Liver (tissue), 9 donors: Measurements from ENCODE around the gene TERC. TPM values are rescaled to one million over a fixed set of nuclear protein-coding genes. Genes with fewer than 3 reads are reported as not detected.

Source experiments
- DNase-seq: peaks from one replicate; pipeline ENCODE4 v3.0.0-alpha.2; 2017; ENCODE audit warnings: low spot score
- H3K27ac ChIP-seq, 2 donors: one replicate each; pipeline ENCODE4 v1.7.0; 2013; ENCODE audit warnings: inconsistent platforms in 2 of 2, low read length in 2 of 2, control low read depth in 1 of 2, low read depth in 1 of 2, mild to moderate bottlenecking in 1 of 2
- H3K27me3 ChIP-seq, 4 donors: one replicate each; pipeline versions ENCODE4 v1.6.1 to v1.7.0; 2013; ENCODE audit warnings: low read length in 3 of 4, inconsistent platforms in 1 of 4, mild to moderate bottlenecking in 1 of 4, moderate library complexity in 1 of 4; ENCODE audit not compliant: control insufficient read depth in 4 of 4, insufficient read depth in 4 of 4
- H3K36me3 ChIP-seq, 4 donors: one replicate each; pipeline versions ENCODE4 v1.6.1 to v1.7.0; 2013; ENCODE audit warnings: low read length in 3 of 4, mild to moderate bottlenecking in 3 of 4, low read depth in 1 of 4, moderate library complexity in 1 of 4; ENCODE audit not compliant: control insufficient read depth in 4 of 4, insufficient read depth in 3 of 4
- H3K4me1 ChIP-seq, 4 donors: one replicate each; pipeline versions ENCODE4 v1.6.1 to v1.7.0; 2013; ENCODE audit warnings: low read length in 3 of 4, mild to moderate bottlenecking in 3 of 4, moderate library complexity in 1 of 4; ENCODE audit not compliant: control insufficient read depth in 4 of 4, insufficient read depth in 4 of 4
- H3K4me3 ChIP-seq, 3 donors: one replicate each; pipeline versions ENCODE4 v1.6.1 to v1.7.0; 2013; ENCODE audit warnings: low read length in 3 of 3, control low read depth in 1 of 3, low read depth in 1 of 3, mild to moderate bottlenecking in 1 of 3
- H3K9ac ChIP-seq, 2 donors: one replicate each; pipeline ENCODE4 v1.7.0; 2013; ENCODE audit warnings: low read length in 2 of 2, mild to moderate bottlenecking in 2 of 2, moderate library complexity in 2 of 2, control low read depth in 1 of 2, low read depth in 1 of 2
- H3K9me3 ChIP-seq, 4 donors: one replicate each; pipeline versions ENCODE4 v1.6.1 to v1.7.0; 2013; ENCODE audit warnings: low read length in 3 of 4; ENCODE audit not compliant: control insufficient read depth in 4 of 4
- ATF3 ChIP-seq: IDR thresholded peaks from 2 replicates; pipeline ENCODE4 v1.6.1; 2016; ENCODE audit warnings: antibody characterized with exemption
- CTCF ChIP-seq: fragments of 150-350 bp; IDR thresholded peaks from 2 replicates; pipeline ENCODE4 v1.5.1; 2017; ENCODE audit warnings: improper control_type of control experiment, low read depth, low read length; ENCODE audit not compliant: missing input control
- EGR1 ChIP-seq, 2 donors: IDR thresholded peaks; 2 replicates each; pipeline ENCODE4 v1.6.1; 2016 to 2018; ENCODE audit warnings: antibody characterized with exemption in 2 of 2, low read depth in 2 of 2
- FOXA1 ChIP-seq: IDR thresholded peaks from 2 replicates; pipeline ENCODE4 v1.6.1; 2016; ENCODE audit warnings: antibody characterized with exemption
- FOXA2 ChIP-seq: IDR thresholded peaks from 2 replicates; pipeline ENCODE4 v1.6.1; 2016; ENCODE audit warnings: antibody characterized with exemption
- GABPA ChIP-seq, 2 donors: IDR thresholded peaks in 1 of 2; conservative IDR thresholded peaks in 1 of 2; 2 replicates each; pipeline ENCODE4 v1.6.1; 2016; ENCODE audit warnings: antibody characterized with exemption in 2 of 2, mild to moderate bottlenecking in 1 of 2, moderate library complexity in 1 of 2
- HNF4A ChIP-seq, 2 donors: conservative IDR thresholded peaks; 2 replicates each; pipeline ENCODE4 v1.6.1; 2016; ENCODE audit warnings: antibody characterized with exemption in 2 of 2, mild to moderate bottlenecking in 2 of 2
- HNF4G ChIP-seq: IDR thresholded peaks from 2 replicates; pipeline ENCODE4 v1.6.1; 2016; ENCODE audit warnings: antibody characterized with exemption
- JUND ChIP-seq, 2 donors: IDR thresholded peaks; 2 replicates each; pipeline ENCODE4 v1.6.1; 2016; ENCODE audit warnings: antibody characterized with exemption in 2 of 2
- MAX ChIP-seq: IDR thresholded peaks from 2 replicates; pipeline ENCODE4 v1.6.1; 2016; ENCODE audit warnings: antibody characterized with exemption
- NR2F2 ChIP-seq: IDR thresholded peaks from 2 replicates; pipeline ENCODE4 v1.6.1; 2016; ENCODE audit warnings: antibody characterized with exemption
- REST ChIP-seq: IDR thresholded peaks from 2 replicates; pipeline ENCODE4 v1.6.1; 2016; ENCODE audit warnings: antibody characterized with exemption, mild to moderate bottlenecking
- RXRA ChIP-seq, 2 donors: IDR thresholded peaks; 2 replicates each; pipeline ENCODE4 v1.6.1; 2017 to 2018; ENCODE audit warnings: antibody characterized with exemption in 2 of 2, mild to moderate bottlenecking in 1 of 2
- SP1 ChIP-seq: IDR thresholded peaks from 2 replicates; pipeline ENCODE4 v1.6.1; 2018; ENCODE audit warnings: antibody characterized with exemption, mild to moderate bottlenecking
- TAF1 ChIP-seq: conservative IDR thresholded peaks from 2 replicates; pipeline ENCODE4 v1.6.1; 2016; ENCODE audit warnings: antibody characterized with exemption, mild to moderate bottlenecking
- YY1 ChIP-seq: IDR thresholded peaks from 2 replicates; pipeline ENCODE4 v1.6.1; 2016; ENCODE audit warnings: antibody characterized with exemption, mild to moderate bottlenecking
- ZBTB33 ChIP-seq: IDR thresholded peaks from 2 replicates; pipeline ENCODE4 v1.6.1; 2016; ENCODE audit warnings: antibody characterized with exemption
- WGBS: extraction: QIAGEN DNeasy Blood & Tissue Kit; methylation state at CpG from one replicate; pipeline ENCODE4 v1.1.7; 2013; 5-methylcytosine and 5-hydroxymethylcytosine counted together
- polyA plus RNA-seq, 2 donors: library from polyadenylated mRNA; stranded (reverse) in 1 of 2; unstranded in 1 of 2; fragments of 200-250 nt in 1 of 2; fragments of >200 nt in 1 of 2; fragmentation: Nextera tagmentation in 1 of 2; extraction: Ambion mirVana in 1 of 2; gene quantifications; one replicate each; pipeline versions ENCODE4 v1.2.1 to v1.2.3, GENCODE V29; 2013 to 2015
- total RNA-seq, 2 donors: library from RNA; depleted of rRNA; stranded (reverse); fragments of >200 nt; gene quantifications; one replicate each; pipeline ENCODE4 v1.2.3, GENCODE V29; 2014
- donor health status: healthy.
- donor health status: healthy.
- donor health status: healthy.
- donor health status: healthy.
- donor health status: healthy.

Gene TERC
- total and polyA plus RNA-seq, 4 donors: 0.85 to 207 (median 55.1) TPM; not detected in 1

GRCh38 chr3:169748670-169749069, 16.2 kb downstream of the TERC start:
- Histone ChIP-seq H3K27ac (no peak overlapping the region), H3K4me3 (no peak overlapping the region), H3K27me3 (peaks cover 0 to 5% (median 0%) of the 10 kb centered on the region in 4 donors), H3K9ac (no peak overlapping the region), H3K4me1 (no peaks in the 10 kb centered on the region), H3K36me3 (no peaks in the 10 kb centered on the region), H3K9me3 (no peaks in the 10 kb centered on the region)
- TF ChIP-seq CTCF (no peak), ZBTB33 (no peak), HNF4G (no peak), JUND (IDR thresholded peaks at IDR 0.05) (no peak), YY1 (no peak)
- WGBS: 68% methylated on average over 3 of the region's 3 CpGs
- DNase-seq: no peak

GRCh38 chr3:169746924-169747323, 17.9 kb downstream of the TERC start:
- H3K27me3 ChIP-seq: peaks cover 0 to 5% (median 0%) of the 10 kb centered on the region in 4 donors
- TF ChIP-seq ATF3 (no peak), FOXA2 (no peak), FOXA1 (no peak), HNF4G (no peak), RXRA (IDR thresholded peaks at IDR 0.05) (no peak), MAX (no peak), ZBTB33 (no peak), GABPA (IDR thresholded peaks at IDR 0.05 in 1 of 2, conservative IDR thresholded peaks at IDR 0.05 in 1 of 2) (no peak), EGR1 (IDR thresholded peaks at IDR 0.05; ENCODE audit: low read depth in 2 of 2) (no peak), YY1 (no peak), CTCF (no peak), NR2F2 (no peak), TAF1 (no peak), REST (no peak), JUND (IDR thresholded peaks at IDR 0.05) (no peak), HNF4A (conservative IDR thresholded peaks at IDR 0.05) (no peak), SP1 (no peak)
- no peaks in the 10 kb centered on the region for H3K4me1 ChIP-seq
- no peak overlapping the region for H3K9ac ChIP-seq
- no peak overlapping the region for H3K27ac ChIP-seq
- H3K36me3 ChIP-seq: no peaks in the 10 kb centered on the region
- 62% methylated on average over 6 of the region's 6 CpGs for WGBS
- no peak for DNase-seq
- no peaks in the 10 kb centered on the region for H3K9me3 ChIP-seq
- no peak overlapping the region for H3K4me3 ChIP-seq
